OCI-LY1 (cell line): Measurements from ENCODE around the gene SEMA3F.
A peak's percentile ranks its signal among the peaks of the same experiment; 100 is the strongest.

Experiments
- H2AFZ ChIP-seq: fragments of 200-600 bp; sonication (generic), shearing (Covaris generic); 2 replicates; pipeline ENCODE4 v1.6.0; 2014; ENCODE audit warnings: antibody characterized with exemption, mild to moderate bottlenecking, low read length
- H3F3A ChIP-seq: fragments of 200-600 bp; sonication (generic), shearing (Covaris generic); 2 replicates; pipeline ENCODE4 v1.6.0; 2014; ENCODE audit warnings: mild to moderate bottlenecking, antibody characterized with exemption, low read length, moderate library complexity; ENCODE audit not compliant: insufficient read depth
- H3K27ac ChIP-seq: fragments of 200-600 bp; sonication (generic); 2 replicates; pipeline ENCODE4 v1.5.1; 2014; ENCODE audit warnings: low read length, mixed run types, mild to moderate bottlenecking, low read depth; ENCODE audit not compliant: poor library complexity, severe bottlenecking
- H3K27me3 ChIP-seq: fragments of 200-600 bp; sonication (generic); 2 replicates; pipeline ENCODE4 v1.6.0; 2014; ENCODE audit warnings: antibody characterized with exemption, mild to moderate bottlenecking, low read length, moderate library complexity; ENCODE audit not compliant: insufficient read depth
- H3K36me3 ChIP-seq: fragments of 200-600 bp; sonication (generic); 2 replicates; pipeline ENCODE4 v1.6.1; 2014; ENCODE audit warnings: mild to moderate bottlenecking, antibody characterized with exemption, low read length, moderate library complexity, mixed read lengths; ENCODE audit not compliant: insufficient read depth
- H3K4me1 ChIP-seq: fragments of 200-600 bp; sonication (generic); 2 replicates; pipeline ENCODE4 v1.5.1; 2014; ENCODE audit warnings: mild to moderate bottlenecking, low read length, moderate library complexity; ENCODE audit not compliant: insufficient read depth, severe bottlenecking
- H3K4me2 ChIP-seq: fragments of 200-600 bp; sonication (generic), shearing (Covaris generic); 2 replicates; pipeline ENCODE4 v1.6.1; 2014; ENCODE audit warnings: low read length
- H3K4me3 ChIP-seq: fragments of 200-600 bp; sonication (generic); 2 replicates; pipeline ENCODE4 v1.5.1; 2014; ENCODE audit warnings: low read length, low read depth, mild to moderate bottlenecking, mixed read lengths; ENCODE audit not compliant: poor library complexity, severe bottlenecking
- H3K79me2 ChIP-seq: fragments of 200-600 bp; shearing (Covaris generic); 2 replicates; pipeline ENCODE4 v1.6.1; 2016; ENCODE audit warnings: mixed run types, low read length, mixed read lengths; ENCODE audit not compliant: insufficient read depth
- H3K9ac ChIP-seq: fragments of 200-600 bp; sonication (generic), shearing (Covaris generic); 2 replicates; pipeline ENCODE4 v1.6.1; 2014; ENCODE audit warnings: mild to moderate bottlenecking, low read length, mixed read lengths
- H3K9me2 ChIP-seq: fragments of 200-600 bp; sonication (generic), shearing (Covaris generic); 2 replicates; pipeline ENCODE4 v1.6.1; 2014; ENCODE audit warnings: low read depth, mild to moderate bottlenecking, low read length, mixed read lengths
- H3K9me3 ChIP-seq: fragments of 200-600 bp; shearing (Covaris generic); 2 replicates; pipeline ENCODE4 v1.6.1; 2014; ENCODE audit warnings: low read length, mixed read lengths
- H4K20me1 ChIP-seq: fragments of 200-600 bp; sonication (generic), shearing (Covaris generic); 2 replicates; pipeline ENCODE4 v1.6.0; 2016; ENCODE audit warnings: mild to moderate bottlenecking, low read length; ENCODE audit not compliant: insufficient read depth
- EZH2 ChIP-seq: fragments of 200-600 bp; sonication (generic), shearing (Covaris generic); IDR thresholded peaks from 2 replicates; pipeline ENCODE4 v1.8.0; 2017; ENCODE audit warnings: borderline replicate concordance, mixed run types, mild to moderate bottlenecking, antibody characterized with exemption, low read length, moderate library complexity, mixed read lengths
- TF ChIP-seq, protein P1 (sequence below): fragments of 200-600 bp; sonication (generic), shearing (Covaris generic); IDR thresholded peaks from 2 replicates; pipeline ENCODE4 v1.5.1; 2017; ENCODE audit warnings: mild to moderate bottlenecking, antibody characterized with exemption, low read length, moderate library complexity, mixed read lengths

The SEMA3F gene

DNA sequence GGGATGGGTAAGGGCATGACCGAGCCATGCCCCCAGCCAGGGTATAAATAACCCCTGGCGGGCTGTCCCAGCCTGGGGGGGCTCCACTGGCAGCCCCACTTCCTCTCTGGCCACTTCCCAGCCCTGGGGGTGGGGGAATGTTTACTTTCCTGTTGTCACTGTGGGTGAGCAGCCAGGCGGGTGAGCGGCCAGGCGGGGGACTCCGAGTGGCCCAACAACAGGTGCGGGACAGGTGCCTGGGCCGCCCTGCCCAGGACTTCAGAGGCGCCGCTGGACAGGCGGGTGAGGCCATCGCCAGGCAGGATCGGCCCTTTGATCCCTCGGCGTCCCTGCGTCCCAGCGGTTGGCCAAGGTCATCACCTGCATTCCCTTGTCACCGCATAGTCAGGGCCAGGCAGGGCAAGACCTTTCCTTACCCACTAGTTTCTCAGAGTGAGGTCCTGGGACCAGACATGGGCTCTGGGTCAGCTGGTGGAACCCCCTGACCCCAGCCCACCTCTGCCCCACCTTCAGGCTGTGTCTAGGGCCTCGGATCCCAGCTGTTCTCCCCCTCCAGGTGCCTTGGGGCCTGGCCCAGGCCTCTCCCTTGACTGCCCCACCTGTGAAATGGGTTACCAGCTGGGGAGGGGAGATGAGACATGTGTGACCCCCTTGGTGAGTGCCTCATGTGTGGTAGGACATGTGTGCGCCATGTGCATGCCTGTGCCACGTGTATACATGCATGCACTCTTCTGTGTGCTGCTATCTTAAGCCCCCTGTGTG is 16.6 kb downstream of the SEMA3F start:
- Histone ChIP-seq H3K9ac (no peak overlapping the region), H4K20me1 (no peaks in the 10 kb centered on the region), H3K79me2 (no peaks in the 10 kb centered on the region), H3K4me3 (no peak overlapping the region), H3K27me3 (no peaks in the 10 kb centered on the region; the same call in 1 of the 2 replicates), H3K4me1 (no peaks in the 10 kb centered on the region), H3K9me3 (no peaks in the 10 kb centered on the region), H3K4me2 (no peak overlapping the region), H2AFZ (no peak overlapping the region), H3F3A (no peaks in the 10 kb centered on the region), H3K27ac (no peak overlapping the region), H3K9me2 (no peaks in the 10 kb centered on the region), H3K36me3 (no peaks in the 10 kb centered on the region)
- TF ChIP-seq, protein P1, sequence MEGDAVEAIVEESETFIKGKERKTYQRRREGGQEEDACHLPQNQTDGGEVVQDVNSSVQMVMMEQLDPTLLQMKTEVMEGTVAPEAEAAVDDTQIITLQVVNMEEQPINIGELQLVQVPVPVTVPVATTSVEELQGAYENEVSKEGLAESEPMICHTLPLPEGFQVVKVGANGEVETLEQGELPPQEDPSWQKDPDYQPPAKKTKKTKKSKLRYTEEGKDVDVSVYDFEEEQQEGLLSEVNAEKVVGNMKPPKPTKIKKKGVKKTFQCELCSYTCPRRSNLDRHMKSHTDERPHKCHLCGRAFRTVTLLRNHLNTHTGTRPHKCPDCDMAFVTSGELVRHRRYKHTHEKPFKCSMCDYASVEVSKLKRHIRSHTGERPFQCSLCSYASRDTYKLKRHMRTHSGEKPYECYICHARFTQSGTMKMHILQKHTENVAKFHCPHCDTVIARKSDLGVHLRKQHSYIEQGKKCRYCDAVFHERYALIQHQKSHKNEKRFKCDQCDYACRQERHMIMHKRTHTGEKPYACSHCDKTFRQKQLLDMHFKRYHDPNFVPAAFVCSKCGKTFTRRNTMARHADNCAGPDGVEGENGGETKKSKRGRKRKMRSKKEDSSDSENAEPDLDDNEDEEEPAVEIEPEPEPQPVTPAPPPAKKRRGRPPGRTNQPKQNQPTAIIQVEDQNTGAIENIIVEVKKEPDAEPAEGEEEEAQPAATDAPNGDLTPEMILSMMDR: no peak

DNA sequence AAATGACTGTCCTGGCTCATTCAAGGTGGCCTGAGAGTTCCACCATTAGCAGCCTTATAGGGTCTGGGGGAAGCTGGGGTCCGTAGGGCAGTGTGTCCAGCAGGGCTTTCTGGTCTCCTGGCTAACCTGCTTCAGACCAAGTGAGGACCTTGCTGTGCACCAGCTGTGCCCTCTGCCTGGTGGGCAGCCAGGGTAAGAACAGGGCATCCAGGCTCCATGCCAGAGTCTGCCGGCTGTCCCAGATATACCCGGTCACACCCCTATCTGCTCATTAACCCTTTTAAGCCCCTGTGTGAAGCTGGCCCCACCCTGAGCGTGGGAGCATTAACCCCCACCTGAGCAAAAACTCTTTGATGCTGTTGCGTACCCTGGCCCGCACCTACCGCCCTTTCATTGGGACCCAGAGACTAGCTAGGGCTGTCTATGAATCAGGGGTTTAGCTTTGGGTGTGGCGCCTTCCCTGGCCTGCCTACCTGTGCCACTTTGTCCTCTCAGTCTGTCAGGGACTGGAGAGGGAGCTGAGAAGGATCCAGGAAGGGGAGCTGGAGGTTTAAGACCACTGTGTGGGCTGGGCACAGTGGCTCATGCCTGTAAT is 17.6 kb downstream of the SEMA3F start:
- H3K9me3 ChIP-seq: no peaks in the 10 kb centered on the region
- H3K4me1 ChIP-seq: no peaks in the 10 kb centered on the region
- TF ChIP-seq EZH2: no peak
- TF ChIP-seq, protein P1: no peak
- no peak overlapping the region for H3K4me3 ChIP-seq
- no peak overlapping the region for H3K4me2 ChIP-seq
- H2AFZ ChIP-seq: no peak overlapping the region
- H3K9ac ChIP-seq: no peak overlapping the region
- H3K9me2 ChIP-seq: no peaks in the 10 kb centered on the region
- H4K20me1 ChIP-seq: no peaks in the 10 kb centered on the region
- H3K27me3 ChIP-seq: no peaks in the 10 kb centered on the region; the same call in 1 of the 2 replicates
- H3K27ac ChIP-seq: no peak overlapping the region
- no peaks in the 10 kb centered on the region for H3K79me2 ChIP-seq
- no peaks in the 10 kb centered on the region for H3K36me3 ChIP-seq
- no peaks in the 10 kb centered on the region for H3F3A ChIP-seq

DNA sequence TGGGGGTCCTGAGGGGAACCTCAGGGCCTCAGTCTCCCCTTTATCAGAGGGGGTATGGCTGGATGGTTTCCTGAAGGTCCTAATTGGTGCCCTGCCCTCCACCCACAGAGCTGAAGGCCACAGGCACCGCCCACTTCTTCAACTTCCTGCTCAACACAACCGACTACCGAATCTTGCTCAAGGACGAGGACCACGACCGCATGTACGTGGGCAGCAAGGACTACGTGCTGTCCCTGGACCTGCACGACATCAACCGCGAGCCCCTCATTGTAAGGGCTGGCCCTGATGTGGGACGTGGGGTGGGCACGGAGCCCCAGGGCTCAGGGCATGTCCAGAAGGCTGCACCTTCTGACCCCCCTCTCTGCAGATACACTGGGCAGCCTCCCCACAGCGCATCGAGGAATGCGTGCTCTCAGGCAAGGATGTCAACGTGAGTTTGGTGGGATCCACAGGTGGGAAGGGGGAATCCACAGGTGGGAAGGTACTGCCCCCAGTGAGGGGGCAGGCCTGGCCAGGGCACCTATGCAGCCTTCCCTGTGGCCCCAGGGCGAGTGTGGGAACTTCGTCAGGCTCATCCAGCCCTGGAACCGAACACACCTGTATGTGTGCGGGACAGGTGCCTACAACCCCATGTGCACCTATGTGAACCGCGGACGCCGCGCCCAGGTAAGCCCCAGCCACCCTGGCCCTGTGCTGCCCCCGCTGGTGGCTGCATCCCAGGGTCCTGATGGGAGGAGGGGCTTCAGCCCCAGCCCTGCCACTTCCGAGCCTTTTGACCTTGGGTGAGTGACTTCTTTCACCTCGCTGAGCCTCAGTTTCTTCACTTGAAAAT is 18.8 kb downstream of the SEMA3F start:
- Histone ChIP-seq H3K9ac (no peak overlapping the region), H3K4me1 (no peaks in the 10 kb centered on the region), H4K20me1 (no peaks in the 10 kb centered on the region), H3K27ac (no peak overlapping the region), H3K79me2 (no peaks in the 10 kb centered on the region), H3K4me3 (peak overlapping the region; percentile 41), H3K36me3 (no peaks in the 10 kb centered on the region), H3K9me2 (no peaks in the 10 kb centered on the region), H3K9me3 (no peaks in the 10 kb centered on the region), H2AFZ (no peak overlapping the region), H3F3A (no peaks in the 10 kb centered on the region), H3K27me3 (no peaks in the 10 kb centered on the region; the same call in 1 of the 2 replicates), H3K4me2 (peak overlapping the region; percentile 41; the same call in 1 of the 2 replicates)
- TF ChIP-seq, protein P1: no peak
- TF ChIP-seq EZH2: no peak
